ENCODE measurements around the gene OR7C1. TPM values are rescaled to one million over a fixed set of nuclear protein-coding genes. Genes with fewer than 3 reads are reported as not detected.
"Not testable (repeated sequence)": the region's sequence is repeated elsewhere in the genome, so short reads cannot be mapped to it uniquely, and the experiment has no call there.

The OR7C1 gene
- polyA plus RNA-seq, 3 donors: 0.06 to 0.12 (median 0.11) TPM

GRCh38 chr19:14767466-14767971 is 67.5 kb downstream of the OR7C1 start:
- DNase-seq: no peak

- DNase-seq: not testable (repeated sequence)
Measured at GRCh38 chr19:14765841-14766240, 69.1 kb downstream of the OR7C1 start.

- DNase-seq: not testable (repeated sequence)
Measured at GRCh38 chr19:14765403-14765802, 69.6 kb downstream of the OR7C1 start.

GRCh38 chr19:14764401-14764800 is 70.6 kb downstream of the OR7C1 start:
- DNase-seq: no peak

- no peak for DNase-seq
Measured at GRCh38 chr19:14763497-14764145, 71.4 kb downstream of the OR7C1 start.

DNA sequence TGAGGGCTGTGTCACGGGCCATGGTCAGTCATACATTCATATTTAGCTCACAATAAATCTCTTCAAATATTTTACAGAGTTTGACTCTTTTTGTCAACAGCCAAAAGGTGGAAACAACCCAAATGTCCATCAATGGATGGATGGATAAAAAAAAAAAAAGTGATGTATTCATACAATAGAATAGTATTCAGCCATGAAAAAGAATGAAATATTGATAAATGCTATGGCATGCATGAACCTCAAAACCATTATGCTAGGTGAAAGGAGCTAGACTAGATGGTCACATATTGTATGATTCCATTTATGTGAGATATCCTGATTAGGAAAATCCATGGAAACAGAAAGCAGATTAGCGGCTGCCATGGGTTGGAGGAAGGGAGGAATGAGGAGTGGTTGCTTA is 72.9 kb downstream of the OR7C1 start:
- DNase-seq: no peak

DNA sequence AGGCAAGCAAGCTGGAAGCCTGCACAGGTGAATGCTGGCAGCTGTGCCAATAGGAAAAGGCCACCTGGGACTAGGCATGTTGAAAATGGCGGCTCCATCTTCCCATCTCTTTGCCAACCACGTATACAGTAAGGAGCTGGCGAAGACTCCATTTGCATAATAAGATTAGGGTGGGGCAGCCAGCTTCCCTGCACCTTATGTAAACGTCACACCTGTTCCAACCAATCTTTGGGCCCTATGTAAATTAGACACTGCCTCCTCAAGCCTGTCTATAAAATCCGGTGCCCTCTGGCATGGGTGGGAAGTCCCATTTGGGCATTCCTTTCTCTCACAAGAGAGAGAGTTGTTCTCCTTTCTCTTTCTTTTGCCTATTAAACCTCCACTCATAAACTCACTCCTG is 73.4 kb downstream of the OR7C1 start:
- no peak for DNase-seq

DNA sequence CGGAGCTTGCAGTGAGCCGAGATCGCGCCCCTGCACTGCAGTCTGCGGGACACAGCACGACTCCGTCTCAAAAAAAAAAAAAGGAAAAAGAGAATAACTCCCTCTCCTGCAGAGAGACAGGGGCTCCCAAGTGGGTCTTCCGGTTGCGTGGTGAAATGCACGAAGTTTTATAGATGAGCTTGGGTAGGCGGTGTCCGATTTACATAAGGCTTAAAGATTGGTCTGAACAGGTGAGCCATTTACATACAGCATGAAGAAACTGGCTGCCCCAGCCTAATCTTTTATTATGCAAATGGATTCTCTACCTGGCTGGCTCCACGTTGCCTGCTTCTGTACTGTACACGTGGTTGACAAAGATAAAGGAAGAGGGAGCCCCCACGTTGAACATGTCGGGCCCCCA is 76.2 kb downstream of the OR7C1 start:
- no peak for DNase-seq

DNA sequence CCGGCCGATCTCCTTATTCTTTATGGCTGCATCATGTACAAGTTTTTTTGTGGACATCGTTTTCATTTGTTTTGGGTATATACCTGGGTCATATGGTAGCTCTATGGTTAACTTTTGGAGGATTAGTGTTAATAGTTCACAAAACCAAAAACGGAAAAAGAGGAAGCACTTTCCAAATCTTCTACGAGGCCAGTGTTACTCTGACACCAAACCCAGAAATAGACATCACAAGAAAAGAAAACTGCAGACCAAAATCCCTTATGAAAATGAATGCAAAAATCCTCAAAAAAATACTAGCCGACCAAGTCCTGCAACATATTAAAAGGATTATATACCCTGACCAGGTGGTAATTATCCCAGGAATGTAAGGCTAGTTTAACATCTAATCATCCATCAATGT is 86.4 kb downstream of the OR7C1 start:
- no peak for DNase-seq

Other genes with a start within 250 kb of the OR7C1 start
- under 1 TPM in 1 of 3 donors, not detected in 2; 0.10 TPM for gene ADGRE3, start 160.3 kb downstream of the OR7C1 start, polyA plus RNA-seq (ENCODE audit: insufficient read length in 3 of 3)
- gene ZNF333, start 145.1 kb downstream of the OR7C1 start, polyA plus RNA-seq (ENCODE audit: insufficient read length in 3 of 3): 10 to 100 TPM; 13.9 to 29.0 (median 27.3) TPM
- under 1 TPM; 0.30 to 0.48 (median 0.48) TPM for gene ADGRE2, start 56.6 kb downstream of the OR7C1 start, polyA plus RNA-seq (ENCODE audit: insufficient read length in 3 of 3)
- not detected for gene OR7A5, start within 50 bp of the OR7C1 start, polyA plus RNA-seq (ENCODE audit: insufficient read length in 3 of 3)
- not detected for gene OR7A10, start 13.7 kb upstream of the OR7C1 start, polyA plus RNA-seq (ENCODE audit: insufficient read length in 3 of 3)
- under 1 TPM in 2 of 3 donors, not detected in 1; 0.09 TPM for gene OR7A17, start 50.9 kb upstream of the OR7C1 start, polyA plus RNA-seq (ENCODE audit: insufficient read length in 3 of 3)
- gene OR7C2, start 106.3 kb upstream of the OR7C1 start, polyA plus RNA-seq (ENCODE audit: insufficient read length in 3 of 3): not detected
- under 1 TPM; 0.39 to 0.50 (median 0.49) TPM for gene SLC1A6, start 144.7 kb upstream of the OR7C1 start, polyA plus RNA-seq (ENCODE audit: insufficient read length in 3 of 3)
- gene CASP14, start 214.3 kb upstream of the OR7C1 start, polyA plus RNA-seq (ENCODE audit: insufficient read length in 3 of 3): under 1 TPM in 1 of 3 donors, not detected in 2; 0.07 TPM
- under 1 TPM; 0.03 to 0.09 (median 0.07) TPM for gene OR1I1, start 247.0 kb upstream of the OR7C1 start, polyA plus RNA-seq (ENCODE audit: insufficient read length in 3 of 3)